Stimulated activated effector memory CD8-positive, alpha-beta T cell treated with anti-CD3 and anti-CD28 coated beads, Interleukin-12 subunit alpha, Interleukin-12 subunit beta, amount 100 ng/mL, for 72 hours (primary cell): ENCODE data around the gene NCOA3.
"Not testable (repeated sequence)": the region's sequence is repeated elsewhere in the genome, so short reads cannot be mapped to it uniquely, and the experiment has no call there.

Source experiments
- ATAC-seq: fragments of 150-1000 bp; cut with Tn5 transposase; 2 replicates; pipeline ENCODE4 v1.10.0; 2021
- DNase-seq, 2 donors: peaks; one replicate each; pipeline ENCODE4 v3.0.0; 2021 to 2022; ENCODE audit warnings: low spot score in 2 of 2
- H3K27ac Mint-ChIP-seq: one replicate; pipeline ENCODE4 v1.8.0; 2022; ENCODE audit warnings: mild to moderate bottlenecking, mixed read lengths
- H3K36me3 Mint-ChIP-seq: one replicate; pipeline ENCODE4 v1.8.0; 2022; ENCODE audit warnings: mild to moderate bottlenecking, mixed read lengths
- H3K4me1 Mint-ChIP-seq: one replicate; pipeline ENCODE4 v1.8.0; 2022; ENCODE audit warnings: mixed read lengths
- H3K4me3 Mint-ChIP-seq: one replicate; pipeline ENCODE4 v1.8.0; 2022; ENCODE audit warnings: mild to moderate bottlenecking, mixed read lengths
- H3K9me3 Mint-ChIP-seq: one replicate; pipeline ENCODE4 v1.8.0; 2022; ENCODE audit warnings: mixed read lengths

The NCOA3 gene

DNA sequence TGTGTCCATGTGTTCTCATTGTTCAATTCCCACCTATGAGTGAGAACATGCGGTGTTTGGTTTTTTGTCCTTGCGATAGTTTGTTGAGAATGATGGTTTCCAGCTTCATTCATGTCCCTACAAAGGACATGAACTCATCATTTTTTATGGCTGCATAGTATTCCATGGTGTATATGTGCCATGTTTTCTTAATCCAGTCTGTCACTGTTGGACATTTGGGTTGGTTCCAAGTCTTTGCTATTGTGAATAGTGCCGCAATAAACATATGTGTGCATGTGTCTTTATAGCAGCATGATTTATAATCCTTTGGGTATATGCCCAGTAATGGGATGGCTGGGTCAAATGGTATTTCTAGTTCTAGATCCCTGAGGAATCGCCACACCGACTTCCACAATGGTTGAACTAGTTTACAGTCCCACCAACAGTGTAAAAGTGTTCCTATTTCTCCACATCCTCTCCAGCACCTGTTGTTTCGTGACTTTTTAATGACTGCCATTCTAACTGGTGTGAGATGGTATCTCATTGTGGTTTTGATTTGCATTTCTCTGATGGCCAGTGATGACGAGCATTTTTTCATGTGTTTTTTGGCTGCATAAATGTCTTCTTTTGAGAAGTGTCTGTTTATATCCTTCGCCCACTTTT, 52.0 kb downstream of the NCOA3 start:
- not testable (repeated sequence) for H3K27ac Mint-ChIP-seq, H3K4me3 Mint-ChIP-seq, DNase-seq, H3K9me3 Mint-ChIP-seq, ATAC-seq, H3K4me1 Mint-ChIP-seq
- peaks cover 57% of the 10 kb centered on the region for H3K36me3 Mint-ChIP-seq

DNA sequence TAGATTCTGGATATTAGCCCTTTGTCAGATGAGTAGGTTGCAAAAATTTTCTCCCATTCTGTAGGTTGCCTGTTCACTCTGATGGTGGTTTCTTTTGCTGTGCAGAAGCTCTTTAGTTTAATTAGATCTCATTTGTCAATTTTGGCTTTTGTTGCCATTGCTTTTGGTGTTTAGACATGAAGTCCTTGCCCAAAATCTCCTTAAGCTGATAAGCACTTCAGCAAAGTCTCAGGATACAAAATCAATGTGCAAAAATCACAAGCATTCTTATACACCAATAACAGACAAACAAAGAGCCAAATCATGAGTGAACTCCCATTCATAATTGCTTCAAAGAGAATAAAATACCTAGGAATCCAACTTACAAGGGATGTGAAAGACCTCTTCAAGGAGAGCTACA, 52.6 kb downstream of the NCOA3 start:
- H3K4me3 Mint-ChIP-seq, H3K27ac Mint-ChIP-seq, ATAC-seq, DNase-seq, H3K9me3 Mint-ChIP-seq: not testable (repeated sequence)
- peaks cover 15% of the 10 kb centered on the region for H3K4me1 Mint-ChIP-seq
- H3K36me3 Mint-ChIP-seq: peaks cover 55% of the 10 kb centered on the region

DNA sequence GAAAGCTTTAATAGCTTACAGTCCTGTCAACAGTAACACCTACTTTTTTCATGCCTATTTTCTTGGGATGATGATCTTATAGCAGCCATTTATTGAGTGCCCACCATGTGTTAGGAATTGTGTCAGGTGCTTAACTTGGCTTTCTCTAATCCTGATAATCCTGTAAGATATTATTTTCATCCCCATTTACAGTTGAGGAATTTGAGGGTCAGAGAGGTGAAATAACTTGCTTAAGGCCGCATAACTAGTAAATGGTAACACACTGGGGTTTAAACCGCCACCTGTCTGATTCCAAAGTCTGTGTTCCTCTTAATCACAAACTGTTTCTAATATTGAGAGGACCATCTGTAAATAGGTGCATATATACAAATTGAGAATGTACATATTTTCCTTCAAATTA, 55.5 kb downstream of the NCOA3 start:
- Mint-ChIP-seq H3K4me1 (peaks cover 24% of the 10 kb centered on the region), H3K4me3 (no peak overlapping the region), H3K9me3 (no peaks in the 10 kb centered on the region), H3K36me3 (peaks cover 32% of the 10 kb centered on the region), H3K27ac (no peak overlapping the region)
- ATAC-seq (no peak), DNase-seq (no peak)

- H3K4me1 Mint-ChIP-seq: peaks cover 27% of the 10 kb centered on the region
- no peak overlapping the region for H3K27ac Mint-ChIP-seq
Measured at GRCh38 chr20:47557791-47558190, 56.1 kb downstream of the NCOA3 start.

GRCh38 chr20:47558295-47559066, 56.8 kb downstream of the NCOA3 start:
- H3K36me3 Mint-ChIP-seq: peaks cover 26% of the 10 kb centered on the region
- no peak overlapping the region for H3K4me3 Mint-ChIP-seq
- ATAC-seq (no peak), DNase-seq (no peak)
- H3K27ac Mint-ChIP-seq: no peak overlapping the region
- no peaks in the 10 kb centered on the region for H3K9me3 Mint-ChIP-seq
- peaks cover 27% of the 10 kb centered on the region for H3K4me1 Mint-ChIP-seq

More at GRCh38 chr20:47557791-47558190, 56.1 kb downstream of the NCOA3 start:
- Mint-ChIP-seq H3K9me3 (no peaks in the 10 kb centered on the region), H3K36me3 (peaks cover 28% of the 10 kb centered on the region), H3K4me3 (no peak overlapping the region)
- DNase-seq: no peak
- no peak for ATAC-seq

DNA sequence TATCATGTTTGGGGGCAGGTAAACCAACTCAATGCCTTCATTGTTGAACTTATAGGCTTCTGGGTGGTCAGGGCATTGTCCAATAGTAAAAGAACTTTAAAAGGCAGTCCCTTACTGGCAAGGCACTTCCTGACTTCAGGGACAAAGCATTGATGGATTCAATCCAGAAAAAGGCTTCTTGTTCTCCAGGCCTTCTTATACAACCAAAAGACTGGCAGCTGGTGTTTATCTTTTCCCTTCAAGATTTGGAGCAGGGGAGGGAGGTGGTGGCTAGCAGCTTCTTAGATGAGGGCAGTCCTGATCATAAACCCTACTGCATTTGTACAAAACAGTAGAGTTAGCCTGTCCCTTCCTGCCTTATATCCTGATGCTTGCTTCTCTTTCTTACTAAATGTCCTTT, 57.5 kb downstream of the NCOA3 start:
- Mint-ChIP-seq H3K4me3 (no peak overlapping the region), H3K9me3 (no peaks in the 10 kb centered on the region), H3K36me3 (peaks cover 26% of the 10 kb centered on the region), H3K27ac (no peak overlapping the region), H3K4me1 (peaks cover 30% of the 10 kb centered on the region)
- no peak for ATAC-seq
- DNase-seq: no peak

GRCh38 chr20:47561180-47561579, 59.5 kb downstream of the NCOA3 start:
- no peaks in the 10 kb centered on the region for H3K9me3 Mint-ChIP-seq
- H3K36me3 Mint-ChIP-seq: peaks cover 15% of the 10 kb centered on the region
- no peak for DNase-seq
- H3K4me1 Mint-ChIP-seq: peaks cover 44% of the 10 kb centered on the region
- no peak for ATAC-seq
- no peak overlapping the region for H3K4me3 Mint-ChIP-seq
- H3K27ac Mint-ChIP-seq: peak overlapping the region; percentile 32

DNA sequence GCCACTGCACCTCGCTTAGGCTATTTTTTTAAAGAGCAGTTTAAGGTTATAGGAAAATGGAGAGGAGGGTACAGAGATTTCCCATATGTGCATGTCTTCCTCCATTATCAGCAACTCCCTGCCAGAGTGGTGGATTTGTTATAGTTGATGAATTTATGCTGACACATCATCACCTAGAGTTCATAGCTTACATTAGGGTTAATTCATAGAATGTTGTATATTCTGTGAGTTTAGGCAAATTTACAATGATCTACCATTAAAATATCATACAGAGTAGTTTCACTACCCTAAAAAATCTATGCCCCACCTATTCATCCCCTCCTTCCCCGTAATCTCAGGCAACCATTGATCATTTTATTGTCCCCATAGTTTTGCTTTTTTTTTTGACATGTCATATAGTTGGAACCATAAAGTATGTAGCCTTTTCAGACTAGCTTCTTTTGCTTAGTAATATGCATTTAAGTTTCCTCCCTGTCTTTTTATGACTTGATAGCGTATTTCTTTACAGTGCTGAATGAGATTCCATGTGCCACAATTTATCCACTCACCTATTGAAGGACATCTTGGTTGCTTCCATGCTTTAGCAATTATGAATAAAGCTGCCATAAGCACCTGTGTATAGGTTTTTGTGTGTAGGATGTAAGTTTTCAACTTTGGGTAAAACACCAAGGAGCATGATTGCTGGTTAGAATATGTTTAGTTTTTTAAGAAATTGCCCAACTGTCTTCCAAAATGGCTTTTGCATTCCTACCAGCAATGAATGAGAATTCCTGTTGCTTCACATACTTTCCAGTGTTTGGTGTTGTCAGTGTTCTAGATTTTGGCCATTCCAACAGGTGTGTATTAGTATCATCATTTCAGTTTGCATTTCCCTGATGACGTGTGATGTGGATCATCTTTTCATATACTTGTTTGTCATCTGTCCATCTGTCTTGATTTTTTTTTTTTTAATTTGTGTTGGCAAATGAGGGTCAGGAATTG, 60.2 kb downstream of the NCOA3 start:
- ATAC-seq (no peak), DNase-seq (no peak)
- Mint-ChIP-seq H3K9me3 (no peaks in the 10 kb centered on the region), H3K4me3 (no peak overlapping the region), H3K36me3 (peaks cover 13% of the 10 kb centered on the region), H3K27ac (no peak overlapping the region), H3K4me1 (peaks cover 50% of the 10 kb centered on the region)

DNA sequence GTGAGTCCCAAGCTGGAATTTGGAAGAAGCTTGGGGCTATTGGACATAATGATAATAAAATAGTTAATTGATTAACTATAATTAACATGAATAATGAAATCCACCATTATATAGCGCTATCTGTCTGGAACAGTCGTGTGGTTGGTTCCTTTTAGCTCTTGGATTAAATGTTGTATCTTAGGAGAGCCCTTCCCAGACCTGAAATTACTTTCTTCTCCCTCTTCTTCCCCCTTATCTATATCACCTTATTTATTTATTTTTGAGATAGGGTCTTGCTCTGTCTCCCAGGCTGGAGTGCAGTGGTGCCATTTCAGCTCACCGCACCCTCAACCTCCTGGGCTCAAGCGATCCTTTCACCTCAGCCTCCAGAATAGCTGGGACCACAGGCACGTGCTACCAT, 64.6 kb downstream of the NCOA3 start:
- ATAC-seq: no peak
- Mint-ChIP-seq H3K36me3 (peaks cover 35% of the 10 kb centered on the region), H3K4me3 (no peak overlapping the region), H3K4me1 (peaks cover 36% of the 10 kb centered on the region), H3K27ac (peak overlapping the region; percentile 77), H3K9me3 (no peaks in the 10 kb centered on the region)
- no peak for DNase-seq

DNA sequence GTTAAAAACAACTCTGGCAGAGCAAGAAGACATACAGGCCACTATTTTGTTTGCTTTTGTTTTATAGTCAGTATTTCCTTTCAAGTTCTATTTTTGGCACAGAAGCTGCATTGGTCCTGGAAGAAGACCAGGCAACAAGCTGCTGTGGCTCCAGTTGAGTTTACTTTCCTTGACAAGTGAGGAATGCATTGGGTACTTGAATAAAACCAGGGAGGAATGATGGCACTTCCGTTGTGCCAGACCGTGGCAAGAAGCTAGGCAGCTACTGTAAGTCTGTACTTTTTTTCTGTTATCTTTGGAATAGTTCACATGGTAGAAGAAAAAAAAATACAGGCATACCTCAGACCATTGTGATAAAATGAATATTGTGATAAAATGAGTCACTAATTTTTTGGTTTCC, 66.3 kb downstream of the NCOA3 start:
- no peak for ATAC-seq
- Mint-ChIP-seq H3K27ac (peak overlapping the region; percentile 43), H3K4me3 (no peak overlapping the region), H3K36me3 (peaks cover 46% of the 10 kb centered on the region), H3K4me1 (peaks cover 36% of the 10 kb centered on the region), H3K9me3 (no peaks in the 10 kb centered on the region)
- no peak for DNase-seq

DNA sequence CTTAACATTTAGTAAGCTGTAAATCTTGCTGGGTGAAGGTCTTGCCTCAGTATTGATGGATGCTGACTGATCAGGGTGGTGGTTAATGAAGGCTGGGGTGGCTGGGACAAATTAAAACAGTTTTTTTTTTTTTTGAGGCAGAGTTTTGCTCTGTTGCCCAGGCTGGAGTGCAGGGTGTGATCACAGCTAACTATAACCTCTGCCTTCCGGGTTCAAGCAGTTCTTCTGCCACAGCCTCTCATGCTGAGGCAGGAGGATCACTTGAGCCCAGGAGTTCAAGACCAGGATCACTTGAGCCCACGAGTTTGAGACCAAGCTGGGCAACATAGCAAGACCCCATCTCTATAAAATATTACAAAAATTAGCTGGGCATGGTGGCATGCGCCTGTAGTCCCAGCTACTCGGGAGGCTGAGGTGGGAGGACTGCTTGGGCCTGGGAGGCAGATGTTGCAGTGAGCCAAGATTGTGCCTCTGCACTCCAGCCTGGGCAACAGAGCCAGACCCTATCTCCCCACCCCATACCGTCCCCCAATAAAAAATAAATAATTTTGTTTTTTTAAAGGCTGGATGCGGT, 67.2 kb downstream of the NCOA3 start:
- H3K4me1 Mint-ChIP-seq: peaks cover 44% of the 10 kb centered on the region
- H3K9me3 Mint-ChIP-seq: no peaks in the 10 kb centered on the region
- no peak overlapping the region for H3K4me3 Mint-ChIP-seq
- H3K36me3 Mint-ChIP-seq: peaks cover 46% of the 10 kb centered on the region
- H3K27ac Mint-ChIP-seq: peak overlapping the region; percentile 43
- DNase-seq (no peak), ATAC-seq (no peak)

DNA sequence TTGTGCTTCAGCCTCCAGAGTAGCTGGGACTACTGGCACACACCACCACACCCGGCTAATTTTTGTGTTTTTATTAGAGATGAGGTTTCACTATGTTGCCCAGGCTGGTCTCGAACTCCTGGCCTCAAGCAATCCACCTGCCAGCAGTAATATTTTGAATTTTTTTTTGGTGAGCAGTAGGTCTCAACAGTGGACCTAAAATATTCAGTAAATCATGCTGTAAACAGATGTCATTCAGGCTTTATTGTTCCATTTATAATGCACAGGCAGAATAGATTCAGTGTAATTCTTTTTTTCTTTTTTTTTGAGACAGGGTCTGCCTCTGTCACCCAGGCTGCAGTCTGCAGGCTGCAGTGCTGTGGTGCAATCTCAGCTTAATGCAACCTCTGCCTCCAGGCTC, 69.7 kb downstream of the NCOA3 start:
- ATAC-seq: no peak
- Mint-ChIP-seq H3K27ac (no peak overlapping the region), H3K36me3 (peaks cover 44% of the 10 kb centered on the region), H3K4me3 (no peak overlapping the region), H3K9me3 (no peaks in the 10 kb centered on the region), H3K4me1 (peaks cover 39% of the 10 kb centered on the region)
- DNase-seq: no peak

DNA sequence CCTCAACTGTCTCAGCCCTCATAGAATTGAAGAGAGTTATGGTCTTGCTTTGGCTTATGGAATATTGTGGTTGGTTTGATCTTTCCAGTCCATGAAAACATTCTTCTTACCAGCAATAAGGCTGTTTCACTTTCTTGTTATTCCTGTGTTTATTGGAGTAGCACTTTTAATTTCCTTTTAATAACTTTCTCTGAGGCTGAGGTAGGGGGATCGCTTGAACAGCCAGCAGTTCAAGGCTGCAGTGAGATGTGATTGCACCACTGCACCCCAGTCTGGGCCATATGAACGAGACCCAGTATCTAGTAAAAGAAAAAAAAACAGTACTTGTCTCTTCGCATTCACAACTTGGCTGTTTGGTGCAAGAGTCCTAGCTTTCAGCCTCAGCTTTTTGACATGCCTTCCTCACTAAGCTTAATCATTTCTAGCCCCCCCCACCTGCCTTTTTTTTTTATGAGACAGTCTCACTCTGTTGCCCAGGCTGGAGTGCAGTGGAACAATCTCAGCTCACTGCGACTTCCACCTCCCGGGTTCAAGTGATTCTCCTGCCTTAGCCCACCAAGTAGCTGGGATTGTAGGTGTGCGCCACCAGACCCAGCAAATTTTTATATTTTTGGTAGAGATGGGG, 70.5 kb downstream of the NCOA3 start:
- Mint-ChIP-seq H3K36me3 (peaks cover 41% of the 10 kb centered on the region), H3K4me3 (no peak overlapping the region), H3K4me1 (peaks cover 41% of the 10 kb centered on the region), H3K27ac (peak overlapping the region; percentile 48), H3K9me3 (no peaks in the 10 kb centered on the region)
- no peak for DNase-seq
- no peak for ATAC-seq

DNA sequence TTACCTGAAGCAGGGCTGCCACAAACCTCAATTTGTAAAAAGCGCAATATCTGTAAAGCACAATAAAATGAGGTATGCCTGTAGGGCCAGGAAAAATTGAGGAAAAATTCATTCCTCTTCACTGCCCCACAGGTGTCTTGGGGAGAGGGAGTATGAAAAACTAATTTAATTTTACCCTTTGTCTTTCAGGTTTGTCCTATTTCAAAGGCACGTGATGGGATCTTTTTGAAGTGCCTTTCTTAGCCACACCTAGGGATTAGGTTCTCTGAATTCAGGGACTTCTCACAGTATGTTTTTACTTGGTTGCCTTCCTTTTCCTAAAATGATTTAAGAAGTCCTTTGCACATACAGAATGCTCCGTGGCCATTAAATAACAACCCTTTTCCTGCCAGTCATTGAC, 71.9 kb downstream of the NCOA3 start:
- DNase-seq (no peak), ATAC-seq (no peak)
- H3K4me3 Mint-ChIP-seq: no peak overlapping the region
- peaks cover 46% of the 10 kb centered on the region for H3K4me1 Mint-ChIP-seq
- H3K27ac Mint-ChIP-seq: no peak overlapping the region
- peaks cover 37% of the 10 kb centered on the region for H3K36me3 Mint-ChIP-seq
- no peaks in the 10 kb centered on the region for H3K9me3 Mint-ChIP-seq
